Transverse colon (tissue), 4 donors: ENCODE results near the gene ANGPTL2.

Experiments used
- EP300 ChIP-seq: sonication (generic); formaldehyde crosslinking; IDR thresholded peaks from one replicate; pipeline ENCODE4 v1.6.1; 2017; ENCODE audit warnings: antibody characterized with exemption, low read depth
- POLR2A ChIP-seq: fragments of 450-650 bp; IDR thresholded peaks from one replicate; pipeline ENCODE4 v1.6.1; 2016; ENCODE audit warnings: antibody characterized with exemption, mild to moderate bottlenecking, moderate library complexity
- POLR2AphosphoS5 ChIP-seq, 3 donors: sonication (generic); formaldehyde crosslinking; IDR thresholded peaks; one replicate each; pipeline ENCODE4 v1.6.1; 2016; ENCODE audit warnings: antibody characterized with exemption in 3 of 3
- TF ChIP-seq, protein P1 (sequence below), 5 experiments: fragments of 200-600 bp in 3 of 5; fragments of 450-650 bp in 2 of 5; sonication (generic) in 3 of 5; IDR thresholded peaks; 1 replicate in 2 of 5; 2 replicates in 3 of 5; pipeline ENCODE4 v1.5.1; 2016 to 2017; ENCODE audit warnings: antibody characterized with exemption in 5 of 5, inconsistent platforms in 3 of 5, mild to moderate bottlenecking in 2 of 5, moderate library complexity in 1 of 5

GRCh38 chr9:127067603-127068220 lies 54.7 kb downstream of the ANGPTL2 start:
- TF ChIP-seq POLR2A (no peak), POLR2AphosphoS5 (IDR thresholded peaks at IDR 0.05) (no peak), EP300 (no peak)
- TF ChIP-seq, protein P1, sequence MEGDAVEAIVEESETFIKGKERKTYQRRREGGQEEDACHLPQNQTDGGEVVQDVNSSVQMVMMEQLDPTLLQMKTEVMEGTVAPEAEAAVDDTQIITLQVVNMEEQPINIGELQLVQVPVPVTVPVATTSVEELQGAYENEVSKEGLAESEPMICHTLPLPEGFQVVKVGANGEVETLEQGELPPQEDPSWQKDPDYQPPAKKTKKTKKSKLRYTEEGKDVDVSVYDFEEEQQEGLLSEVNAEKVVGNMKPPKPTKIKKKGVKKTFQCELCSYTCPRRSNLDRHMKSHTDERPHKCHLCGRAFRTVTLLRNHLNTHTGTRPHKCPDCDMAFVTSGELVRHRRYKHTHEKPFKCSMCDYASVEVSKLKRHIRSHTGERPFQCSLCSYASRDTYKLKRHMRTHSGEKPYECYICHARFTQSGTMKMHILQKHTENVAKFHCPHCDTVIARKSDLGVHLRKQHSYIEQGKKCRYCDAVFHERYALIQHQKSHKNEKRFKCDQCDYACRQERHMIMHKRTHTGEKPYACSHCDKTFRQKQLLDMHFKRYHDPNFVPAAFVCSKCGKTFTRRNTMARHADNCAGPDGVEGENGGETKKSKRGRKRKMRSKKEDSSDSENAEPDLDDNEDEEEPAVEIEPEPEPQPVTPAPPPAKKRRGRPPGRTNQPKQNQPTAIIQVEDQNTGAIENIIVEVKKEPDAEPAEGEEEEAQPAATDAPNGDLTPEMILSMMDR (IDR thresholded peaks at IDR 0.05), result no peak
